Activated B cell treated with CpG ODN at 0.5 μM for 24 hours (primary cell): ENCODE results near the gene VOPP1. TPM values are rescaled to one million over a fixed set of nuclear protein-coding genes. Genes with fewer than 3 reads are reported as not detected.

Experiments
- ATAC-seq: fragments of 200-7000 bp; cut with Tn5 transposase; one replicate; pipeline ENCODE4 v1.10.0; 2021; ENCODE audit warnings: low read depth, mild to moderate bottlenecking, moderate library complexity
- CTCF ChIA-PET: fragments of 350-600 bp; sonication (Branson Sonifier 250); formaldehyde crosslinking; loops from one replicate; lab custom pipeline; 2021; ENCODE audit warnings: antibody characterized with exemption; lab: Charles Lee
- POLR2A ChIA-PET: fragments of 350-600 bp; sonication (Branson Sonifier 250); formaldehyde crosslinking; loops from one replicate; lab custom pipeline; 2021; ENCODE audit warnings: antibody characterized with exemption; lab: Charles Lee
- DNase-seq: peaks from one replicate; pipeline ENCODE4 v3.0.0; 2022
- H3K27ac Mint-ChIP-seq: one replicate; pipeline ENCODE4 v1.8.0; 2020; ENCODE audit warnings: mixed read lengths
- H3K27me3 Mint-ChIP-seq: one replicate; pipeline ENCODE4 v1.8.0; 2021; ENCODE audit warnings: mixed read lengths
- H3K36me3 Mint-ChIP-seq: one replicate; pipeline ENCODE4 v1.8.0; 2021; ENCODE audit warnings: low read depth, mixed read lengths
- H3K4me1 Mint-ChIP-seq: one replicate; pipeline ENCODE4 v1.8.0; 2021; ENCODE audit warnings: mixed read lengths
- H3K4me3 Mint-ChIP-seq: one replicate; pipeline ENCODE4 v1.8.0; 2020; ENCODE audit warnings: mild to moderate bottlenecking, mixed read lengths
- H3K9me3 Mint-ChIP-seq: one replicate; pipeline ENCODE4 v1.8.0; 2020; ENCODE audit warnings: mixed read lengths
- CTCF ChIP-seq: fragments of 200-600 bp; IDR thresholded peaks from one replicate; pipeline ENCODE4 v1.8.0; 2022; ENCODE audit warnings: antibody characterized with exemption, mild to moderate bottlenecking
- intact Hi-C: fragments of 100-400 bp; cut with micrococcal nuclease; formaldehyde crosslinking; loops from one replicate; pipeline ENCODE4 v1.15.1; 2024
- total RNA-seq: library from RNA; stranded (reverse); gene quantifications from 2 replicates; pipeline ENCODE4 v1.2.3, GENCODE V29; 2022

VOPP1 gene
- total RNA-seq, 1 donor from 2014 or later: 438 TPM

GRCh38 chr7:55538538-55538937 is 33.8 kb downstream of the VOPP1 start:
- CTCF ChIA-PET: interaction anchor here (1.3 kb wide), 1 partner anchor 9 kb away, joined by 3 read pairs; no protein-coding TSS in a partner anchor
- Mint-ChIP-seq H3K9me3 (no peaks in the 10 kb centered on the region), H3K4me1 (peaks cover 88% of the 10 kb centered on the region), H3K27ac (peak overlapping the region; percentile 98), H3K4me3 (peak overlapping the region; percentile 85), H3K27me3 (no peaks in the 10 kb centered on the region), H3K36me3 (peaks cover 63% of the 10 kb centered on the region)
- no peak for TF ChIP-seq CTCF
- DNase-seq (no peak), ATAC-seq (no peak)
- POLR2A ChIA-PET: interaction anchor here (1.5 to 22.9 kb wide), 6 partner anchors 9 to 31 kb away, joined by 3 to 651 read pairs (median 55); partner anchors contain the start of gene VOPP1
- intact Hi-C loops: no loop called here

GRCh38 chr7:55537458-55537990 is 34.8 kb downstream of the VOPP1 start:
- ChIA-PET POLR2A (interaction anchor here (1.1 to 22.9 kb wide), 7 partner anchors 10 to 60 kb away, joined by 3 to 651 read pairs (median 20); partner anchors contain the start of gene VOPP1), CTCF (interaction anchor here (1.3 kb wide), 2 partner anchors 56 to 60 kb away, joined by 3 to 4 read pairs; no protein-coding TSS in a partner anchor)

GRCh38 chr7:55536619-55537457 is 35.5 kb downstream of the VOPP1 start:
- intact Hi-C loops: no loop called here

More at GRCh38 chr7:55537458-55537990, 34.8 kb downstream of the VOPP1 start:
- Mint-ChIP-seq H3K9me3 (no peaks in the 10 kb centered on the region), H3K27ac (peak overlapping the region; percentile 98), H3K4me1 (peaks cover 93% of the 10 kb centered on the region), H3K36me3 (peaks cover 63% of the 10 kb centered on the region), H3K27me3 (no peaks in the 10 kb centered on the region), H3K4me3 (peak overlapping the region; percentile 85)
- intact Hi-C loops: no loop called here
- ATAC-seq: no peak
- no peak for TF ChIP-seq CTCF
- no peak for DNase-seq

GRCh38 chr7:55535617-55536016 is 36.7 kb downstream of the VOPP1 start:
- no peak for TF ChIP-seq CTCF
- CTCF ChIA-PET: interaction anchor here (1.4 to 2.6 kb wide), 10 partner anchors 20 to 62 kb away, joined by 3 to 10 read pairs (median 7); partner anchors contain the start of gene VOPP1
- intact Hi-C loops: loop anchor here (1.0 kb wide), 2 partner anchors 12 to 63 kb away; no protein-coding TSS in a partner anchor
- Mint-ChIP-seq H3K4me1 (peaks cover 97% of the 10 kb centered on the region), H3K27me3 (no peaks in the 10 kb centered on the region), H3K36me3 (peaks cover 59% of the 10 kb centered on the region), H3K9me3 (no peaks in the 10 kb centered on the region), H3K4me3 (peak overlapping the region; percentile 85), H3K27ac (peak overlapping the region; percentile 98)
- DNase-seq: no peak
- no peak for ATAC-seq
- POLR2A ChIA-PET: interaction anchor here (1.2 to 22.9 kb wide), 10 partner anchors 9 to 66 kb away, joined by 3 to 651 read pairs (median 23); partner anchors contain the start of gene VOPP1

More at GRCh38 chr7:55536619-55537457, 35.5 kb downstream of the VOPP1 start:
- H3K9me3 Mint-ChIP-seq: no peaks in the 10 kb centered on the region
- ChIA-PET CTCF (interaction anchor here (0.9 to 1.3 kb wide), 5 partner anchors 9 to 61 kb away, joined by 3 to 5 read pairs (median 4); no protein-coding TSS in a partner anchor), POLR2A (interaction anchor here (1.0 to 22.9 kb wide), 9 partner anchors 9 to 171 kb away, joined by 3 to 651 read pairs (median 22); partner anchors contain the start of gene VOPP1)
- peak overlapping the region; percentile 85 for H3K4me3 Mint-ChIP-seq
- H3K27me3 Mint-ChIP-seq: no peaks in the 10 kb centered on the region
- no peak for TF ChIP-seq CTCF
- H3K36me3 Mint-ChIP-seq: peaks cover 64% of the 10 kb centered on the region
- H3K27ac Mint-ChIP-seq: peak overlapping the region; percentile 98
- peaks cover 96% of the 10 kb centered on the region for H3K4me1 Mint-ChIP-seq
- no peak for ATAC-seq
- no peak for DNase-seq
